Measurements from ENCODE around the gene KPNA3.

Gene KPNA3

DNA sequence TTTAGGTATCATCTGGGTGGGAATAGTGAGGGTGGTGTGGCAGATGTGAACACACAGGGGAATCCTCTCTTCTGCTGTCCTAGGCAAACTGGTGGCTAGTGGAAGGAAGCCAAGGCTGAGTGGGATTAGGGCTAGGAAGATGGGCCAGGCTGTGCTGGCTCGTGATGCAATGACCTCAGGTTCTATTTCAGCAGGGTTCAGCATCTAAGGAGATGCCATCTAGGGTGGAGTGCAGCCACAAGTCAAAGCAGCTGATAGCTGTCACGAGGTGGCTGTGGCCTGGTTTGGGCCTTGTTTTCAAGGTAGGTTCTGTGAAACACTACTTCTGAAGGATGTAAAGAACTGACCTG lies 142.5 kb downstream of the KPNA3 start:
- no peak overlapping the region for H3K27ac Mint-ChIP-seq
- H3K27me3 Mint-ChIP-seq, result no peaks in the 10 kb centered on the region
- H3K4me1 Mint-ChIP-seq, result peaks cover 6% of the 10 kb centered on the region
- no peaks in the 10 kb centered on the region for H3K9me3 Mint-ChIP-seq
- no peak overlapping the region for H3K4me3 Mint-ChIP-seq
- H3K36me3 Mint-ChIP-seq, result no peaks in the 10 kb centered on the region

Measured in activated naive CD4-positive, alpha-beta T cell treated with anti-CD3 and anti-CD28 coated beads, Interleukin-2, amount 50 U/mL, for 24 hours (primary cell).